ENCODE measurements around the gene RNF223. TPM values are rescaled to one million over a fixed set of nuclear protein-coding genes. Genes with fewer than 3 reads are reported as not detected.

Gene RNF223
- total RNA-seq: not detected in 2 replicates

GRCh38 chr1:1073743-1074587 lies at the start of gene RNF223:
TSS of gene RNF223 (minus strand) at chr1:1074306. CDS start at chr1:1072566, 1,740 bp downstream.

GRCh38 chr1:1115786-1116700 lies 41.9 kb upstream of the RNF223 start, which contains the start of gene C1orf159:
TSS of gene C1orf159 (minus strand) at chr1:1116089. CDS start at chr1:1091543, 24,546 bp downstream.

Other genes with a start within 250 kb of the RNF223 start
- 1.9 and 19.5 TPM in 2 replicates for gene SAMD11, start 150.4 kb downstream of the RNF223 start, total RNA-seq
- 70.5 and 100 TPM in 2 replicates for gene NOC2L, start 115.0 kb downstream of the RNF223 start, total RNA-seq
- gene KLHL17, start 113.7 kb downstream of the RNF223 start, total RNA-seq: 6.8 and 11.9 TPM in 2 replicates
- 0.33 and 0.66 TPM in 2 replicates for gene PLEKHN1, start 107.8 kb downstream of the RNF223 start, total RNA-seq
- 1.5 and 2.5 TPM in 2 replicates for gene PERM1, start 92.2 kb downstream of the RNF223 start, total RNA-seq
- 2.6 and 8.3 TPM in 2 replicates for gene HES4, start 74.2 kb downstream of the RNF223 start, total RNA-seq
- 33.9 and 46.0 TPM in 2 replicates for gene ISG15, start 60.8 kb downstream of the RNF223 start, total RNA-seq
- gene AGRN, start 54.2 kb downstream of the RNF223 start, total RNA-seq: 68.9 and 101 TPM in 2 replicates
- gene C1orf159, start 41.8 kb upstream of the RNF223 start, total RNA-seq: 4.6 and 6.6 TPM in 2 replicates
- not detected in 2 replicates for gene TTLL10, start 99.6 kb upstream of the RNF223 start, total RNA-seq
- not detected in 2 replicates for gene TNFRSF18, start 132.3 kb upstream of the RNF223 start, total RNA-seq
- 0.17 TPM in 1 of 2 replicates, not detected in the other for gene TNFRSF4, start 139.8 kb upstream of the RNF223 start, total RNA-seq
- gene SDF4, start 157.7 kb upstream of the RNF223 start, total RNA-seq: 214 and 261 TPM in 2 replicates
- 28.5 and 35.7 TPM in 2 replicates for gene B3GALT6, start 157.9 kb upstream of the RNF223 start, total RNA-seq
- 0.91 and 2.2 TPM in 2 replicates for gene C1QTNF12, start 172.4 kb upstream of the RNF223 start, total RNA-seq
- 37.5 and 37.7 TPM in 2 replicates for gene UBE2J2, start 199.5 kb upstream of the RNF223 start, total RNA-seq
- 1.2 and 2.0 TPM in 2 replicates for gene SCNN1D, start 206.1 kb upstream of the RNF223 start, total RNA-seq
- gene ACAP3, start 233.6 kb upstream of the RNF223 start, total RNA-seq: 37.3 and 39.8 TPM in 2 replicates
- gene PUSL1, start 234.3 kb upstream of the RNF223 start, total RNA-seq: 13.4 and 15.7 TPM in 2 replicates

Data from smooth muscle cell of the pulmonary artery (primary cell).